NK-92 (cell line): ENCODE results near the gene MAOB.

Experiments used
- DNase-seq: peaks from one replicate; lab custom pipeline; 2025; ENCODE audit not compliant: unreplicated experiment; lab: John Stamatoyannopoulos, UW

The MAOB gene

GRCh38 chrX:43861750-43862149 lies 20.5 kb downstream of the MAOB start:
- no peak for DNase-seq

- no peak for DNase-seq
Observed at GRCh38 chrX:43860646-43861370, 21.4 kb downstream of the MAOB start.

GRCh38 chrX:43853225-43853828 lies 28.9 kb downstream of the MAOB start:
- no peak for DNase-seq

- DNase-seq = no peak
Observed at GRCh38 chrX:43850629-43851028, 31.6 kb downstream of the MAOB start.

GRCh38 chrX:43849173-43849572 lies 33.1 kb downstream of the MAOB start:
- no peak for DNase-seq

- DNase-seq = no peak
Observed at GRCh38 chrX:43847352-43847751, 34.9 kb downstream of the MAOB start.

- DNase-seq = no peak
Observed at GRCh38 chrX:43846558-43846957, 35.7 kb downstream of the MAOB start.

- no peak for DNase-seq
Observed at GRCh38 chrX:43845776-43846175, 36.5 kb downstream of the MAOB start.

- DNase-seq = no peak
Observed at GRCh38 chrX:43840265-43840664, 42.0 kb downstream of the MAOB start.

GRCh38 chrX:43836435-43837184 lies 45.6 kb downstream of the MAOB start:
- no peak for DNase-seq

GRCh38 chrX:43835559-43835958 lies 46.7 kb downstream of the MAOB start:
- DNase-seq = no peak

GRCh38 chrX:43827791-43828190 lies 54.5 kb downstream of the MAOB start:
- no peak for DNase-seq

- DNase-seq = no peak
Observed at GRCh38 chrX:43822014-43822413, 60.2 kb downstream of the MAOB start.

GRCh38 chrX:43817444-43817843 lies 64.8 kb downstream of the MAOB start:
- no peak for DNase-seq

- no peak for DNase-seq
Observed at GRCh38 chrX:43815209-43815608, 67.0 kb downstream of the MAOB start.

- no peak for DNase-seq
Observed at GRCh38 chrX:43813898-43814297, 68.4 kb downstream of the MAOB start.

- no peak for DNase-seq
Observed at GRCh38 chrX:43813319-43813718, 68.9 kb downstream of the MAOB start.

- no peak for DNase-seq
Observed at GRCh38 chrX:43809463-43809862, 72.8 kb downstream of the MAOB start.

GRCh38 chrX:43808231-43808630 lies 74.0 kb downstream of the MAOB start:
- no peak for DNase-seq

- no peak for DNase-seq
Observed at GRCh38 chrX:43805579-43805978, 76.7 kb downstream of the MAOB start.

- no peak for DNase-seq
Observed at GRCh38 chrX:43804021-43804420, 78.2 kb downstream of the MAOB start.

GRCh38 chrX:43785930-43786591 lies 96.2 kb downstream of the MAOB start:
- no peak for DNase-seq
